H54 (cell line): ENCODE measurements around the gene MSLN.

Source experiments
- DNase-seq: peaks from one replicate; pipeline ENCODE4 v3.0.0; 2011; ENCODE audit warnings: low spot score, mixed read lengths; ENCODE audit not compliant: insufficient read length
- FAIRE-seq: peaks from 3 replicates; lab custom pipeline; 2011; peaks lifted over from hg19 to GRCh38; lab: Jason Lieb, UNC
- POLR2A ChIP-seq: IDR thresholded peaks from 2 replicates; pipeline ENCODE4 v1.6.1; 2011; ENCODE audit warnings: low read depth, mild to moderate bottlenecking, low read length

The MSLN gene

GRCh38 chr16:799111-799947 is 38.8 kb downstream of the MSLN start:
- DNase-seq (no peak), FAIRE-seq (no peak)
- TF ChIP-seq POLR2A = no peak

- DNase-seq = no peak
- FAIRE-seq = no peak
- TF ChIP-seq POLR2A = no peak
Measured at GRCh38 chr16:799948-800833, 39.7 kb downstream of the MSLN start, which contains the start of gene GNG13. GNG13 (minus strand) TSS chr16:800734; CDS start chr16:799077, 1,657 bp downstream.

GRCh38 chr16:800834-801511 is 40.4 kb downstream of the MSLN start:
- no peak for FAIRE-seq
- no peak for DNase-seq
- TF ChIP-seq POLR2A = no peak

GRCh38 chr16:801584-802363 is 41.2 kb downstream of the MSLN start:
- TF ChIP-seq POLR2A = no peak
- no peak for FAIRE-seq
- no peak for DNase-seq

- DNase-seq = no peak
- no peak for FAIRE-seq
- TF ChIP-seq POLR2A = no peak
Measured at GRCh38 chr16:802461-802860, 41.9 kb downstream of the MSLN start.

- FAIRE-seq (no peak), DNase-seq (no peak)
- TF ChIP-seq POLR2A = no peak
Measured at GRCh38 chr16:802914-803753, 42.6 kb downstream of the MSLN start.

GRCh38 chr16:803754-804080 is 43.2 kb downstream of the MSLN start:
- TF ChIP-seq POLR2A = no peak
- DNase-seq = no peak
- FAIRE-seq = no peak

GRCh38 chr16:804193-805048 is 43.9 kb downstream of the MSLN start:
- DNase-seq (no peak), FAIRE-seq (no peak)
- TF ChIP-seq POLR2A = no peak; the same call in 1 of the 2 replicates

- DNase-seq (no peak), FAIRE-seq (no peak)
- TF ChIP-seq POLR2A = no peak
Measured at GRCh38 chr16:805474-805873, 44.9 kb downstream of the MSLN start.

GRCh38 chr16:807347-808084 is 47.0 kb downstream of the MSLN start:
- FAIRE-seq (peak; percentile 27), DNase-seq (peak; percentile 94)
- TF ChIP-seq POLR2A = peak; percentile 42

- FAIRE-seq = no peak
- TF ChIP-seq POLR2A = no peak
Measured at GRCh38 chr16:808085-808386, 47.5 kb downstream of the MSLN start.

More at GRCh38 chr16:808085-808386, 47.5 kb downstream of the MSLN start:
- no peak for DNase-seq
